KMS-11 (cell line): ENCODE data around the gene RBM42.

Experiments used
- H2AFZ ChIP-seq: fragments of 200-600 bp; sonication (generic); 2 replicates; pipeline ENCODE4 v1.6.1; 2016; ENCODE audit warnings: antibody characterized with exemption, mixed run types, low read depth
- H3K27ac ChIP-seq: fragments of 200-600 bp; sonication (generic); 2 replicates; pipeline ENCODE4 v1.6.1; 2016; ENCODE audit warnings: mild to moderate bottlenecking, mixed run types
- H3K27me3 ChIP-seq: fragments of 200-600 bp; sonication (generic); 2 replicates; pipeline ENCODE4 v1.6.1; 2017; ENCODE audit warnings: mild to moderate bottlenecking, low read depth, mixed run types, moderate library complexity; ENCODE audit not compliant: insufficient read depth
- H3K36me3 ChIP-seq: fragments of 200-600 bp; sonication (generic); 2 replicates; pipeline ENCODE4 v1.6.1; 2017; ENCODE audit warnings: mild to moderate bottlenecking, mixed run types; ENCODE audit not compliant: insufficient read depth
- H3K4me1 ChIP-seq: fragments of 200-600 bp; sonication (generic); 2 replicates; pipeline ENCODE4 v1.6.1; 2016; ENCODE audit warnings: mild to moderate bottlenecking, low read depth, mixed run types; ENCODE audit not compliant: poor library complexity, severe bottlenecking
- H3K4me2 ChIP-seq: fragments of 200-600 bp; sonication (generic); 2 replicates; pipeline ENCODE4 v1.7.0; 2016; ENCODE audit warnings: mild to moderate bottlenecking, mixed run types
- H3K4me3 ChIP-seq: fragments of 200-600 bp; sonication (generic); IDR thresholded peaks from 2 replicates; pipeline ENCODE4 v1.6.1; 2017; ENCODE audit warnings: low read depth, low read length, mixed read lengths; ENCODE audit not compliant: insufficient read depth
- H3K79me2 ChIP-seq: fragments of 200-600 bp; sonication (generic); 2 replicates; pipeline ENCODE4 v1.6.1; 2016; ENCODE audit warnings: low read depth, mixed run types; ENCODE audit not compliant: insufficient read depth
- H3K9ac ChIP-seq: fragments of 200-600 bp; sonication (generic); 2 replicates; pipeline ENCODE4 v1.6.1; 2016; ENCODE audit warnings: mild to moderate bottlenecking, mixed run types
- H4K20me1 ChIP-seq: fragments of 200-600 bp; sonication (generic); 2 replicates; pipeline ENCODE4 v1.6.1; 2016; ENCODE audit warnings: mild to moderate bottlenecking, mixed run types; ENCODE audit not compliant: insufficient read depth
- CTCF ChIP-seq: fragments of 200-600 bp; sonication (generic); conservative IDR thresholded peaks from 2 replicates; pipeline ENCODE4 v1.6.1; 2017; ENCODE audit warnings: low read depth, mild to moderate bottlenecking, antibody characterized with exemption, low read length, moderate library complexity, mixed read lengths

RBM42 gene

GRCh38 chr19:35639321-35639639 lies 10.4 kb downstream of the RBM42 start:
- Histone ChIP-seq H3K79me2 (no peaks in the 10 kb centered on the region), H3K9ac (no peak overlapping the region), H2AFZ (no peak overlapping the region), H3K27me3 (no peaks in the 10 kb centered on the region), H3K4me2 (no peak overlapping the region), H4K20me1 (no peaks in the 10 kb centered on the region), H3K27ac (no peak overlapping the region), H3K4me3 (no peak overlapping the region), H3K4me1 (peaks cover 9% of the 10 kb centered on the region), H3K36me3 (no peaks in the 10 kb centered on the region)
- TF ChIP-seq CTCF, result no peak

- no peaks in the 10 kb centered on the region for H3K27me3 ChIP-seq
- H2AFZ ChIP-seq, result no peak overlapping the region
- no peaks in the 10 kb centered on the region for H3K79me2 ChIP-seq
- H3K4me3 ChIP-seq, result no peak overlapping the region
- no peaks in the 10 kb centered on the region for H4K20me1 ChIP-seq
- no peak overlapping the region for H3K9ac ChIP-seq
- no peaks in the 10 kb centered on the region for H3K36me3 ChIP-seq
- H3K4me1 ChIP-seq, result peaks cover 9% of the 10 kb centered on the region
- H3K4me2 ChIP-seq, result no peak overlapping the region
- TF ChIP-seq CTCF, result no peak
- H3K27ac ChIP-seq, result no peak overlapping the region
These were observed 11.0 kb downstream of the RBM42 start for GRCh38 chr19:35639863-35640262.

GRCh38 chr19:35641515-35642151 lies 12.8 kb downstream of the RBM42 start, which contains the start of gene ETV2:
Gene ETV2, plus strand, starts transcription at chr19:35641745. Its CDS starts 716 bp downstream, at chr19:35642461.
- Histone ChIP-seq H3K36me3 (no peaks in the 10 kb centered on the region), H3K9ac (no peak within 1 kb of the TSS), H2AFZ (no peak within 1 kb of the TSS), H3K4me2 (peak within 1 kb of the TSS; percentile 95; the same call in 1 of the 2 replicates), H3K27ac (no peak within 1 kb of the TSS), H4K20me1 (no peaks in the 10 kb centered on the region), H3K4me3 (no peak within 1 kb of the TSS), H3K27me3 (no peaks in the 10 kb centered on the region), H3K79me2 (no peaks in the 10 kb centered on the region), H3K4me1 (peaks cover 19% of the 10 kb centered on the region)
- TF ChIP-seq CTCF, result no peak

GRCh38 chr19:35642312-35642711 lies 13.5 kb downstream of the RBM42 start:
- Histone ChIP-seq H3K4me3 (no peak overlapping the region), H3K9ac (no peak overlapping the region)

More at GRCh38 chr19:35642312-35642711, 13.5 kb downstream of the RBM42 start:
- Histone ChIP-seq H2AFZ (no peak overlapping the region), H3K36me3 (no peaks in the 10 kb centered on the region), H3K79me2 (no peaks in the 10 kb centered on the region), H3K4me1 (peaks cover 23% of the 10 kb centered on the region), H3K27me3 (no peaks in the 10 kb centered on the region), H3K4me2 (peak overlapping the region; percentile 95; the same call in 1 of the 2 replicates), H3K27ac (no peak overlapping the region), H4K20me1 (no peaks in the 10 kb centered on the region)
- no peak for TF ChIP-seq CTCF
